ENCODE measurements around the gene DPF3.

The DPF3 gene

GRCh38 chr14:72790887-72791566 is 102.9 kb downstream of the DPF3 start:
- FAIRE-seq, result no peak

GRCh38 chr14:72788972-72789728 is 104.8 kb downstream of the DPF3 start:
- no peak for FAIRE-seq

- no peak for FAIRE-seq
These were observed 105.6 kb downstream of the DPF3 start for GRCh38 chr14:72788255-72788654.

GRCh38 chr14:72787841-72788240 is 106.1 kb downstream of the DPF3 start:
- no peak for FAIRE-seq

- no peak for FAIRE-seq
These were observed 107.2 kb downstream of the DPF3 start for GRCh38 chr14:72786378-72787350.

- FAIRE-seq, result no peak
These were observed 110.2 kb downstream of the DPF3 start for GRCh38 chr14:72783741-72784140.

GRCh38 chr14:72782817-72783216 is 111.1 kb downstream of the DPF3 start:
- no peak for FAIRE-seq

GRCh38 chr14:72781561-72782508 is 112.1 kb downstream of the DPF3 start:
- FAIRE-seq, result no peak

GRCh38 chr14:72780751-72781150 is 113.2 kb downstream of the DPF3 start:
- FAIRE-seq, result no peak

GRCh38 chr14:72779679-72780078 is 114.2 kb downstream of the DPF3 start:
- no peak for FAIRE-seq

GRCh38 chr14:72777636-72778035 is 116.3 kb downstream of the DPF3 start:
- FAIRE-seq, result no peak

- no peak for FAIRE-seq
These were observed 117.1 kb downstream of the DPF3 start for GRCh38 chr14:72776701-72777261.

GRCh38 chr14:72775923-72776554 is 117.9 kb downstream of the DPF3 start:
- no peak for FAIRE-seq

GRCh38 chr14:72774894-72775620 is 118.8 kb downstream of the DPF3 start:
- FAIRE-seq, result no peak

GRCh38 chr14:72774141-72774540 is 119.8 kb downstream of the DPF3 start:
- FAIRE-seq, result no peak

GRCh38 chr14:72771561-72771960 is 122.3 kb downstream of the DPF3 start:
- no peak for FAIRE-seq

- FAIRE-seq, result no peak
These were observed 127.6 kb downstream of the DPF3 start for GRCh38 chr14:72766296-72766695.

- FAIRE-seq, result no peak
These were observed 130.0 kb downstream of the DPF3 start for GRCh38 chr14:72763892-72764291.

- FAIRE-seq, result no peak
These were observed 134.2 kb downstream of the DPF3 start for GRCh38 chr14:72759670-72760069.

- no peak for FAIRE-seq
These were observed 134.9 kb downstream of the DPF3 start for GRCh38 chr14:72758993-72759392.

- no peak for FAIRE-seq
These were observed 135.5 kb downstream of the DPF3 start for GRCh38 chr14:72758420-72758819.
